DOHH2 (cell line): ENCODE results near the gene CXCL12.

Experiments used
- H3F3A ChIP-seq: fragments of 200-600 bp; sonication (generic), shearing (Covaris generic); 2 replicates; pipeline ENCODE4 v1.6.0; 2016; ENCODE audit warnings: antibody characterized with exemption, mild to moderate bottlenecking; ENCODE audit not compliant: control insufficient read depth, insufficient read depth
- H3K27ac ChIP-seq: fragments of 200-600 bp; sonication (generic); 2 replicates; pipeline ENCODE4 v1.5.1; 2014; ENCODE audit warnings: low read depth, mild to moderate bottlenecking, low read length, moderate library complexity
- H3K27me3 ChIP-seq: fragments of 200-600 bp; sonication (generic); 2 replicates; pipeline ENCODE4 v1.6.1; 2014; ENCODE audit warnings: mild to moderate bottlenecking, low read length, mixed read lengths; ENCODE audit not compliant: control insufficient read depth
- H3K36me3 ChIP-seq: fragments of 200-600 bp; sonication (generic); 2 replicates; pipeline ENCODE4 v1.6.1; 2014; ENCODE audit warnings: mild to moderate bottlenecking, low read length, moderate library complexity, mixed read lengths; ENCODE audit not compliant: control insufficient read depth
- H3K4me1 ChIP-seq: fragments of 200-600 bp; sonication (generic); 2 replicates; pipeline ENCODE4 v1.6.1; 2014; ENCODE audit warnings: mild to moderate bottlenecking, low read length, mixed read lengths; ENCODE audit not compliant: control insufficient read depth
- H3K4me2 ChIP-seq: fragments of 200-600 bp; sonication (generic); 2 replicates; pipeline ENCODE4 v1.6.0; 2014; ENCODE audit warnings: mild to moderate bottlenecking, low read length, moderate library complexity
- H3K4me3 ChIP-seq: fragments of 200-600 bp; sonication (generic); 2 replicates; pipeline ENCODE4 v1.5.1; 2014; ENCODE audit warnings: mild to moderate bottlenecking, low read length, mixed read lengths
- H3K79me2 ChIP-seq: fragments of 200-600 bp; sonication (generic); 2 replicates; pipeline ENCODE4 v1.6.1; 2014; ENCODE audit warnings: mild to moderate bottlenecking, low read length, mixed read lengths; ENCODE audit not compliant: control insufficient read depth
- H3K9me2 ChIP-seq: fragments of 200-600 bp; sonication (generic); replicated peaks from 2 replicates; pipeline ENCODE4 v1.6.1; 2014; ENCODE audit warnings: mild to moderate bottlenecking, low read length, mixed read lengths; ENCODE audit not compliant: control insufficient read depth
- H3K9me3 ChIP-seq: fragments of 200-600 bp; sonication (generic); 2 replicates; pipeline ENCODE4 v1.6.1; 2014; ENCODE audit warnings: antibody characterized with exemption, low read length, mixed read lengths; ENCODE audit not compliant: control insufficient read depth, insufficient read depth
- H4K20me1 ChIP-seq: fragments of 200-600 bp; sonication (generic); 2 replicates; pipeline ENCODE4 v1.6.0; 2014; ENCODE audit warnings: low read depth, mild to moderate bottlenecking, antibody characterized with exemption, low read length, moderate library complexity; ENCODE audit not compliant: control insufficient read depth, insufficient read depth
- CTCF ChIP-seq: fragments of 200-600 bp; sonication (generic); IDR thresholded peaks from one replicate; pipeline ENCODE4 v1.5.1; 2014; ENCODE audit warnings: antibody characterized with exemption, mild to moderate bottlenecking, low read depth, low read length; ENCODE audit not compliant: poor library complexity, severe bottlenecking
- EZH2phosphoT487 ChIP-seq: fragments of 200-600 bp; sonication (generic); IDR thresholded peaks from 2 replicates; pipeline ENCODE4 v1.6.1; 2017; ENCODE audit warnings: borderline replicate concordance, mild to moderate bottlenecking, antibody characterized with exemption, low read length, moderate library complexity, mixed read lengths

The CXCL12 gene

DNA sequence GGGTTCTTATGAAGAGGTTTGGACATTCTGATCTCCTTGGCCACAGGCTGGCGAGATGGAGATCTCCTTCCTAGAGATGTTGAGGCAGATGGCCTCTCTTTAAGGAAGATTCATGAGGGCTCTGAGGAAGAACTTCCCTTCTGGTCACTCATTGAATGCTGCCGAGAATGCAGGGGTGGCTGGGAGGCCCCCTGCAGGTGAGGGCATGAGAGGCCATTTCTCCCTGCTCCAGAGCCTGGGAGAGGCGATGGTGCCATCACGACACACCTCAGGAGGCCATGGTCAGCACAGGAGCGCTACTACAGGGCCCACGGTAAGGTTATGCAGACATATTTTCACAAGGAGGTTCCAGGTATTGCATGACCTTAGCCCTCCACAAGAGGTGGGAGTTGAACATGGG, 40.2 kb downstream of the CXCL12 start:
- Histone ChIP-seq H3K27ac (no peak overlapping the region), H4K20me1 (no peaks in the 10 kb centered on the region), H3K27me3 (no peaks in the 10 kb centered on the region), H3K9me3 (no peaks in the 10 kb centered on the region), H3K4me1 (no peaks in the 10 kb centered on the region), H3K4me3 (no peak overlapping the region), H3K9me2 (no peaks in the 10 kb centered on the region), H3K79me2 (no peaks in the 10 kb centered on the region), H3K4me2 (no peak overlapping the region), H3K36me3 (no peaks in the 10 kb centered on the region), H3F3A (no peaks in the 10 kb centered on the region)
- no peak for TF ChIP-seq CTCF
- no peak for TF ChIP-seq EZH2phosphoT487

GRCh38 chr10:44343843-44344242, 41.1 kb downstream of the CXCL12 start:
- no peaks in the 10 kb centered on the region for H3K36me3 ChIP-seq
- H3K79me2 ChIP-seq = no peaks in the 10 kb centered on the region
- no peak overlapping the region for H3K4me3 ChIP-seq
- H3K4me1 ChIP-seq = no peaks in the 10 kb centered on the region
- H4K20me1 ChIP-seq = no peaks in the 10 kb centered on the region
- TF ChIP-seq CTCF = no peak
- no peak for TF ChIP-seq EZH2phosphoT487
- H3K4me2 ChIP-seq = no peak overlapping the region
- H3K9me2 ChIP-seq = no peaks in the 10 kb centered on the region
- H3K9me3 ChIP-seq = no peaks in the 10 kb centered on the region
- H3K27me3 ChIP-seq = no peaks in the 10 kb centered on the region
- H3K27ac ChIP-seq = no peak overlapping the region
- no peaks in the 10 kb centered on the region for H3F3A ChIP-seq

DNA sequence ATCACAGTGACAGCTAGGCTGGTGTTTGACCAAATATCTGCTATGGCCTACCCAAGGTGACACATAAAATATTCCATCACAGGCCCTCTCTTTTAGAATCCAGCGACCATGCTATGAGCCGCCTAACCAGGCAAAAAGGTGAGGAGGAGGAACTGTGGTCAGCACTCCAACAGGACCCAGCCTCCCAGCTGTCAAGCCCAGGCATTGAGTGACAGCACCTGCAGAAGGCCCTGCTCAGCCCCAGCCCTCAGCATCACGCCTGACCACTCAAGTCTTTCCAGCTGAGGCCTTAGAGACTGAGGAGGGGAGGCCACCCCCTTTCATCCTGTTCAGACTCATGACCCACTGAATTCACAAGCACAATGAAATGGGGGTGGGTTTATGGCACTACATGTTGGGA, 43.0 kb downstream of the CXCL12 start:
- Histone ChIP-seq H3K4me1 (no peaks in the 10 kb centered on the region), H3K79me2 (no peaks in the 10 kb centered on the region), H3K9me3 (no peaks in the 10 kb centered on the region), H3K4me3 (no peak overlapping the region), H3F3A (no peaks in the 10 kb centered on the region), H3K36me3 (no peaks in the 10 kb centered on the region), H3K27me3 (no peaks in the 10 kb centered on the region), H3K27ac (no peak overlapping the region), H4K20me1 (no peaks in the 10 kb centered on the region), H3K9me2 (no peaks in the 10 kb centered on the region), H3K4me2 (no peak overlapping the region)
- TF ChIP-seq EZH2phosphoT487 (no peak), CTCF (no peak)

DNA sequence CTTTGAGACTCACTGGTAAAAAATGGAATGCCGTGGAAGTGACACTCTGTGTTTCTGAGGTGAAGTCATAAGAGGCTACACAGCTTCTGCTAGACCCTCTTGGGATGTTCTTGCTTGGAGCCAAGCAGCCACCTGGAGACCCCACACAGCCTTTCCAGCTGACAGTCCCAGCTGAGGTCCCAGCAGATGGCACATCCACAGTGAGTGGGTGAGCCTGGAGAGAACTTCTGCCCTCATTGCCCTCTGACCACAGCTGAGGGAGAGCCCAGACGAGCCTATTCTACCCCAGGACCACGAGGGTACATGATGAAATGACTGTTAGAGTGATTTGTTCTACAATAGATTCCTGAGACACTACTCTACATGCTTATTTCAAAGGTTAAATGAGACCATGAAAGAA, 44.3 kb downstream of the CXCL12 start:
- H3K9me2 ChIP-seq = no peaks in the 10 kb centered on the region
- H3K27me3 ChIP-seq = no peaks in the 10 kb centered on the region
- H3K27ac ChIP-seq = no peak overlapping the region
- no peaks in the 10 kb centered on the region for H3K36me3 ChIP-seq
- no peak for TF ChIP-seq EZH2phosphoT487
- no peak overlapping the region for H3K4me2 ChIP-seq
- no peaks in the 10 kb centered on the region for H3K4me1 ChIP-seq
- no peaks in the 10 kb centered on the region for H4K20me1 ChIP-seq
- H3K79me2 ChIP-seq = no peaks in the 10 kb centered on the region
- H3F3A ChIP-seq = no peaks in the 10 kb centered on the region
- no peak overlapping the region for H3K4me3 ChIP-seq
- no peaks in the 10 kb centered on the region for H3K9me3 ChIP-seq
